WTC11 (cell line): ENCODE measurements around the gene TMC3.

Source experiments
- ATF1 ChIP-seq: sonication (generic); formaldehyde crosslinking; IDR thresholded peaks from 2 replicates; pipeline ENCODE4 v1.8.1; 2023; ENCODE audit warnings: mild to moderate bottlenecking, moderate library complexity, missing genetic modification reagents
- PREB ChIP-seq: sonication (generic); formaldehyde crosslinking; IDR thresholded peaks from 2 replicates; pipeline ENCODE4 v1.8.1; 2022; ENCODE audit warnings: mild to moderate bottlenecking, missing genetic modification reagents, moderate library complexity, borderline replicate concordance
- TF ChIP-seq, protein P1 (sequence below): sonication (generic); formaldehyde crosslinking; IDR thresholded peaks from 2 replicates; pipeline ENCODE4 v1.8.1; 2022; ENCODE audit warnings: missing genetic modification reagents, borderline replicate concordance
- TF ChIP-seq, protein P2 (sequence below): fragments of 200-600 bp; IDR thresholded peaks from 2 replicates; pipeline ENCODE4 v1.8.0; 2022; ENCODE audit warnings: antibody characterized with exemption

DNA sequence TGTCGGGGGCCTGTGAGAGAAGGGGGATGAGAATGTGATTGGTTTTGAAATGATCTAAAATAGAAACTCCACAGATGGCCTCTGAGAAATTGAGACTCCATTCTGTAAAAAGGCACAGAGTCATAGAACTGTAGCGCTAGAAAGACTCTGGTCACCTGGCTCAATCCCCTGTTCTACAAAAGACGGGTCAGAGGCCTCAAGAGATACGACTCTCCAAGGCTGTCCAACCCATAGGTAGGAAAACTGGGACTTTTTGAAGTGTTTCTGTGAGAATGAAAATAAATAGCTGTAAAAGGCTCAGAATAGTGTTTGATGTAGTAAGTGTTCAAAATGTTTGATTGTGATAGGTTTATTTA is 11.7 kb upstream of the TMC3 start:
- TF ChIP-seq, protein P1, sequence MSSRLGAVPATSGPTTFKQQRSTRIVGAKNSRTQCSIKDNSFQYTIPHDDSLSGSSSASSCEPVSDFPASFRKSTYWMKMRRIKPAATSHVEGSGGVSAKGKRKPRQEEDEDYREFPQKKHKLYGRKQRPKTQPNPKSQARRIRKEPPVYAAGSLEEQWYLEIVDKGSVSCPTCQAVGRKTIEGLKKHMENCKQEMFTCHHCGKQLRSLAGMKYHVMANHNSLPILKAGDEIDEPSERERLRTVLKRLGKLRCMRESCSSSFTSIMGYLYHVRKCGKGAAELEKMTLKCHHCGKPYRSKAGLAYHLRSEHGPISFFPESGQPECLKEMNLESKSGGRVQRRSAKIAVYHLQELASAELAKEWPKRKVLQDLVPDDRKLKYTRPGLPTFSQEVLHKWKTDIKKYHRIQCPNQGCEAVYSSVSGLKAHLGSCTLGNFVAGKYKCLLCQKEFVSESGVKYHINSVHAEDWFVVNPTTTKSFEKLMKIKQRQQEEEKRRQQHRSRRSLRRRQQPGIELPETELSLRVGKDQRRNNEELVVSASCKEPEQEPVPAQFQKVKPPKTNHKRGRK (CRISPR knock-in tag) = no peak
- TF ChIP-seq, protein P2, sequence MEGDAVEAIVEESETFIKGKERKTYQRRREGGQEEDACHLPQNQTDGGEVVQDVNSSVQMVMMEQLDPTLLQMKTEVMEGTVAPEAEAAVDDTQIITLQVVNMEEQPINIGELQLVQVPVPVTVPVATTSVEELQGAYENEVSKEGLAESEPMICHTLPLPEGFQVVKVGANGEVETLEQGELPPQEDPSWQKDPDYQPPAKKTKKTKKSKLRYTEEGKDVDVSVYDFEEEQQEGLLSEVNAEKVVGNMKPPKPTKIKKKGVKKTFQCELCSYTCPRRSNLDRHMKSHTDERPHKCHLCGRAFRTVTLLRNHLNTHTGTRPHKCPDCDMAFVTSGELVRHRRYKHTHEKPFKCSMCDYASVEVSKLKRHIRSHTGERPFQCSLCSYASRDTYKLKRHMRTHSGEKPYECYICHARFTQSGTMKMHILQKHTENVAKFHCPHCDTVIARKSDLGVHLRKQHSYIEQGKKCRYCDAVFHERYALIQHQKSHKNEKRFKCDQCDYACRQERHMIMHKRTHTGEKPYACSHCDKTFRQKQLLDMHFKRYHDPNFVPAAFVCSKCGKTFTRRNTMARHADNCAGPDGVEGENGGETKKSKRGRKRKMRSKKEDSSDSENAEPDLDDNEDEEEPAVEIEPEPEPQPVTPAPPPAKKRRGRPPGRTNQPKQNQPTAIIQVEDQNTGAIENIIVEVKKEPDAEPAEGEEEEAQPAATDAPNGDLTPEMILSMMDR = no peak
- no peak for TF ChIP-seq ATF1 (CRISPR knock-in tag)
- TF ChIP-seq PREB = no peak
